H1 (cell line): Measurements from ENCODE around the gene C19orf47. TPM values are rescaled to one million over a fixed set of nuclear protein-coding genes. Genes with fewer than 3 reads are reported as not detected.

Experiments used
- CTCF ChIA-PET: fragments of 300-600 bp; sonication (Branson Sonifier 250); formaldehyde crosslinking; loops from one replicate; lab custom pipeline; 2021; ENCODE audit not compliant: partially characterized antibody; lab: Charles Lee
- POLR2A ChIA-PET: fragments of 300-600 bp; sonication (Branson Sonifier 250); formaldehyde crosslinking; loops from one replicate; lab custom pipeline; 2021; ENCODE audit warnings: inconsistent platforms; ENCODE audit not compliant: partially characterized antibody; lab: Charles Lee
- DNase-seq, 2 experiments: peaks; one replicate each; pipeline versions ENCODE4 v3.0.0 to v3.0.0-alpha.2; 2010 to 2022; ENCODE audit warnings: low spot score in 2 of 2, low read depth in 1 of 2, mixed read lengths in 1 of 2
- FAIRE-seq: peaks from 2 replicates; lab custom pipeline; 2011; peaks lifted over from hg19 to GRCh38; lab: Jason Lieb, UNC
- H2AFZ ChIP-seq: 2 replicates; pipeline ENCODE4 v1.8.1; 2012; ENCODE audit warnings: low read length, inconsistent platforms
- H2AK5ac ChIP-seq: 2 replicates; pipeline ENCODE4 v1.6.1; 2013; ENCODE audit warnings: low read depth, low read length
- H2BK120ac ChIP-seq: replicated peaks from 2 replicates; pipeline ENCODE3; 2013; ENCODE audit warnings: low read depth, low read length, inconsistent platforms
- H2BK12ac ChIP-seq: 2 replicates; pipeline ENCODE4 v1.6.1; 2013; ENCODE audit warnings: low read depth, low read length
- H2BK15ac ChIP-seq: 2 replicates; pipeline ENCODE4 v1.6.1; 2013; ENCODE audit warnings: low read length
- H2BK20ac ChIP-seq: 2 replicates; pipeline ENCODE4 v1.6.1; 2013; ENCODE audit warnings: low read length
- H2BK5ac ChIP-seq: 2 replicates; pipeline ENCODE4 v1.6.1; 2013; ENCODE audit warnings: low read depth, low read length
- H3K14ac ChIP-seq: 2 replicates; pipeline ENCODE4 v1.6.1; 2013; ENCODE audit warnings: inconsistent platforms; ENCODE audit not compliant: insufficient read length
- H3K18ac ChIP-seq: 2 replicates; pipeline ENCODE4 v1.6.1; 2013; ENCODE audit warnings: low read length; ENCODE audit errors: extremely low read depth
- H3K23ac ChIP-seq: 2 replicates; pipeline ENCODE4 v1.6.1; 2013; ENCODE audit warnings: inconsistent platforms; ENCODE audit not compliant: insufficient read length
- H3K23me2 ChIP-seq: 2 replicates; pipeline ENCODE4 v1.6.1; 2013; ENCODE audit warnings: low read depth, low read length
- H3K27ac ChIP-seq: 2 replicates; pipeline ENCODE4 v1.6.1; 2011; ENCODE audit warnings: low read depth, low read length, inconsistent platforms
- H3K27me3 ChIP-seq, 4 experiments: replicated peaks in 1 of 4; 1 replicate in 1 of 4; 2 replicates in 3 of 4; pipeline versions ENCODE4 v1.6.1 to v1.8.1; 2011 to 2013; ENCODE audit warnings: low read length in 3 of 4, mild to moderate bottlenecking in 3 of 4, inconsistent platforms in 2 of 4, mixed read lengths in 2 of 4, moderate library complexity in 1 of 4; ENCODE audit not compliant: control insufficient read depth in 3 of 4, insufficient read depth in 3 of 4; ENCODE audit errors: extremely low read depth in 1 of 4
- H3K36me3 ChIP-seq, 4 experiments: 2 replicates each; pipeline versions ENCODE4 v1.6.1 to v1.8.1; 2011 to 2013; ENCODE audit warnings: mild to moderate bottlenecking in 4 of 4, low read length in 3 of 4, moderate library complexity in 2 of 4, control low read depth in 1 of 4, inconsistent platforms in 1 of 4; ENCODE audit not compliant: insufficient read depth in 4 of 4, control insufficient read depth in 2 of 4
- H3K4ac ChIP-seq: replicated peaks from 2 replicates; pipeline ENCODE3; 2013; ENCODE audit warnings: low read length, low read depth, mixed read lengths, inconsistent platforms; ENCODE audit not compliant: insufficient read length
- H3K4me1 ChIP-seq, 4 experiments: replicated peaks in 1 of 4; 1 replicate in 1 of 4; 2 replicates in 3 of 4; pipeline versions ENCODE4 v1.6.1 to v1.8.1; 2011 to 2013; ENCODE audit warnings: low read length in 3 of 4, inconsistent platforms in 2 of 4, mixed read lengths in 1 of 4; ENCODE audit not compliant: insufficient read depth in 4 of 4, control insufficient read depth in 3 of 4
- H3K4me2 ChIP-seq, 2 experiments: 2 replicates each; pipeline versions ENCODE4 v1.6.1 to v1.8.1; 2011 to 2013; ENCODE audit warnings: low read depth in 2 of 2, low read length in 2 of 2, control low read depth in 1 of 2, inconsistent platforms in 1 of 2, mild to moderate bottlenecking in 1 of 2; ENCODE audit not compliant: insufficient read depth in 1 of 2
- H3K4me3 ChIP-seq, 4 experiments: fragments of 200-600, 300-600 bp in 1 of 4; sonication (generic), shearing (Covaris generic), sonication (Bioruptor Twin) in 1 of 4; 2 replicates each; pipeline versions ENCODE4 v1.5.1 to v1.8.1; 2011 to 2016; ENCODE audit warnings: low read length in 4 of 4, low read depth in 3 of 4, control low read depth in 2 of 4, inconsistent platforms in 2 of 4, mild to moderate bottlenecking in 2 of 4, mixed read lengths in 1 of 4, moderate library complexity in 1 of 4; ENCODE audit not compliant: insufficient read depth in 2 of 4; ENCODE audit errors: extremely low read depth in 1 of 4
- H3K56ac ChIP-seq: replicated peaks from 2 replicates; pipeline ENCODE3; 2013; ENCODE audit warnings: low read depth, mild to moderate bottlenecking, mixed read lengths, low read length, inconsistent platforms; ENCODE audit not compliant: insufficient read length
- H3K79me1 ChIP-seq: 2 replicates; pipeline ENCODE4 v1.6.1; 2013; ENCODE audit warnings: low read depth, low read length, control low read depth
- H3K79me2 ChIP-seq, 2 experiments: 2 replicates each; pipeline versions ENCODE4 v1.6.1 to v1.8.1; 2012 to 2013; ENCODE audit warnings: low read length in 2 of 2, mild to moderate bottlenecking in 2 of 2, inconsistent platforms in 1 of 2; ENCODE audit not compliant: insufficient read depth in 2 of 2, control insufficient read depth in 1 of 2
- H3K9ac ChIP-seq, 4 experiments: replicated peaks in 1 of 4; 1 replicate in 1 of 4; 2 replicates in 3 of 4; pipeline versions ENCODE4 v1.6.1 to v1.8.1; 2011 to 2013; ENCODE audit warnings: low read depth in 3 of 4, low read length in 3 of 4, control low read depth in 2 of 4, mild to moderate bottlenecking in 2 of 4, moderate library complexity in 2 of 4, inconsistent platforms in 1 of 4; ENCODE audit errors: extremely low read depth in 1 of 4
- H3K9me3 ChIP-seq, 2 experiments: 2 replicates each; pipeline versions ENCODE4 v1.6.1 to v1.8.1; 2012 to 2013; ENCODE audit warnings: mild to moderate bottlenecking in 2 of 2, moderate library complexity in 2 of 2, control low read depth in 1 of 2, inconsistent platforms in 1 of 2, low read depth in 1 of 2, low read length in 1 of 2, mixed read lengths in 1 of 2; ENCODE audit not compliant: insufficient read depth in 2 of 2
- H4K20me1 ChIP-seq, 2 experiments: replicated peaks in 1 of 2; 2 replicates each; pipeline versions ENCODE3 to v1.8.1; 2011 to 2013; ENCODE audit warnings: inconsistent platforms in 2 of 2, low read length in 2 of 2, mild to moderate bottlenecking in 1 of 2; ENCODE audit not compliant: insufficient read depth in 2 of 2, control insufficient read depth in 1 of 2
- H4K5ac ChIP-seq: 2 replicates; pipeline ENCODE4 v1.6.1; 2013; ENCODE audit warnings: low read length, low read depth, mixed read lengths, inconsistent platforms; ENCODE audit not compliant: insufficient read length
- H4K8ac ChIP-seq: 2 replicates; pipeline ENCODE4 v1.8.0; 2013; ENCODE audit warnings: mild to moderate bottlenecking, moderate library complexity, low read length, inconsistent platforms; ENCODE audit not compliant: insufficient read depth; ENCODE audit errors: extremely low read depth
- H4K91ac ChIP-seq: replicated peaks from 2 replicates; pipeline ENCODE3; 2013; ENCODE audit warnings: low read length, mixed read lengths, inconsistent platforms; ENCODE audit not compliant: insufficient read length
- ATF2 ChIP-seq: IDR thresholded peaks from 2 replicates; pipeline ENCODE4 v1.6.1; 2012; ENCODE audit warnings: low read length, inconsistent platforms
- CHD2 ChIP-seq: IDR thresholded peaks from 2 replicates; pipeline ENCODE4 v1.6.1; 2012; ENCODE audit warnings: low read length, improper control_type of control experiment
- CTBP2 ChIP-seq: IDR thresholded peaks from 2 replicates; pipeline ENCODE4 v1.7.0; 2011; ENCODE audit warnings: borderline replicate concordance, mild to moderate bottlenecking, moderate library complexity, mixed read lengths, low read length; ENCODE audit not compliant: insufficient read depth, insufficient read length
- E2F6 ChIP-seq: IDR thresholded peaks from 2 replicates; pipeline ENCODE4 v1.6.1; 2012; ENCODE audit warnings: inconsistent platforms
- FOSL1 ChIP-seq: IDR thresholded peaks from 2 replicates; pipeline ENCODE4 v1.6.1; 2011; ENCODE audit warnings: mild to moderate bottlenecking, low read depth, low read length, moderate library complexity; ENCODE audit not compliant: insufficient read depth
- JUN ChIP-seq: IDR thresholded peaks from 2 replicates; pipeline ENCODE4 v1.6.1; 2011; ENCODE audit warnings: low read depth, mild to moderate bottlenecking, improper control_type of control experiment, low read length
- POLR2AphosphoS5 ChIP-seq: IDR thresholded peaks from 2 replicates; pipeline ENCODE4 v1.6.1; 2011; ENCODE audit warnings: low read depth, low read length
- SAP30 ChIP-seq: fragments of 300-600 bp; sonication (generic); IDR thresholded peaks from 2 replicates; pipeline ENCODE4 v1.7.1; 2012; ENCODE audit warnings: low read length, moderate library complexity, mild to moderate bottlenecking, inconsistent platforms; ENCODE audit not compliant: insufficient read depth, insufficient replicate concordance
- SIN3A ChIP-seq, 2 experiments: IDR thresholded peaks in 1 of 2; conservative IDR thresholded peaks in 1 of 2; 2 replicates each; pipeline ENCODE4 v1.6.1; 2011 to 2012; ENCODE audit warnings: low read length in 2 of 2, improper control_type of control experiment in 1 of 2, low read depth in 1 of 2, mild to moderate bottlenecking in 1 of 2
- SUZ12 ChIP-seq: fragments of 200-600 bp; sonication (generic); IDR thresholded peaks from 2 replicates; pipeline ENCODE4 v1.6.1; 2012; ENCODE audit warnings: mild to moderate bottlenecking, inconsistent platforms, low read length, moderate library complexity, mixed read lengths
- TAF1 ChIP-seq: IDR thresholded peaks from 2 replicates; pipeline ENCODE4 v1.6.1; 2011; ENCODE audit warnings: mild to moderate bottlenecking, low read depth, low read length
- WGBS, 2 experiments: shearing (Covaris generic) in 1 of 2; methylation state at CpG; one replicate each; pipeline versions ENCODE4 v1.1.6 to v1.1.7; 2013 to 2015; ENCODE audit warnings: low lambda C conversion rate in 2 of 2, mixed read lengths in 2 of 2, inconsistent platforms in 1 of 2, low coverage in 1 of 2, missing lambda C conversion rate in 1 of 2; ENCODE audit not compliant: insufficient replicate concordance in 2 of 2, insufficient coverage in 1 of 2, insufficient read length in 1 of 2; ENCODE audit errors: extremely low coverage in 1 of 2, missing lambda C conversion rate in 1 of 2; 5-methylcytosine and 5-hydroxymethylcytosine counted together
- polyA plus RNA-seq, 7 experiments: library from polyadenylated mRNA; depleted of rRNA in 3 of 7; stranded (reverse) in 5 of 7; unstranded in 2 of 7; fragments of >200 nt in 5 of 7; fragments of 200-250 nt in 2 of 7; gene quantifications; 1 replicate in 5 of 7; 2 replicates in 1 of 7; 4 replicates in 1 of 7; pipeline versions ENCODE4 v1.2.1 to v1.2.3, GENCODE V29; 2011 to 2013; ENCODE audit warnings: missing spikeins in 2 of 7, mixed read lengths in 2 of 7
- total RNA-seq: library from RNA; stranded (reverse); fragmentation: NEBNext Ultra II Directional; extraction: Animal tissue kit (Norgen Biotek cat#: 25700); gene quantifications from 2 replicates; pipeline ENCODE4 v1.2.1, GENCODE V29; 2021

Gene C19orf47
- total and polyA plus RNA-seq, 2 of the 8 experiments (the other 6 are each of a cell fraction or from before 2014, with no cell fraction given): 17.8 to 27.3 TPM

- H4K8ac ChIP-seq: no peak overlapping the region
- POLR2A ChIA-PET: interaction anchor here (0.9 to 1.4 kb wide), 2 partner anchors 8 to 15 kb away, joined by 3 to 6 read pairs; no protein-coding TSS in a partner anchor
- no peak overlapping the region for H2AFZ ChIP-seq
- 95% methylated on average over 7 of the region's 7 CpGs; no CpG with 5 or more reads in 1 of the 2 experiments for WGBS, 2 experiments
- H3K9ac ChIP-seq: no peak overlapping the region
- H3K4me2 ChIP-seq: no peak overlapping the region
- H3K18ac ChIP-seq: no peak overlapping the region
- no peak overlapping the region for H3K27ac ChIP-seq
- no peak overlapping the region for H3K56ac ChIP-seq
- no peak overlapping the region for H2AK5ac ChIP-seq
- H3K9me3 ChIP-seq: no peaks in the 10 kb centered on the region
- no peaks in the 10 kb centered on the region for H3K27me3 ChIP-seq
- no peak overlapping the region for H2BK20ac ChIP-seq
- no peak overlapping the region for H2BK12ac ChIP-seq
- H3K14ac ChIP-seq: no peak overlapping the region
- CTCF ChIA-PET: interaction anchor here (1.1 kb wide), 1 partner anchor 69 kb away, joined by 3 read pairs; no protein-coding TSS in a partner anchor
- H2BK5ac ChIP-seq: no peak overlapping the region
- no peaks in the 10 kb centered on the region for H3K79me2 ChIP-seq
- DNase-seq (no peak), FAIRE-seq (no peak)
- no peak overlapping the region for H3K4me3 ChIP-seq
- H3K4ac ChIP-seq: no peak overlapping the region
- H2BK120ac ChIP-seq: no peak overlapping the region
- no peaks in the 10 kb centered on the region for H3K23me2 ChIP-seq
- H4K5ac ChIP-seq: no peak overlapping the region
- H4K91ac ChIP-seq: no peak overlapping the region
- no peak overlapping the region for H3K23ac ChIP-seq
- peaks cover 0 to 6% of the 10 kb centered on the region in 2 experiments for H4K20me1 ChIP-seq
- H3K4me1 ChIP-seq: no peaks in the 10 kb centered on the region
- H2BK15ac ChIP-seq: no peak overlapping the region
- no peaks in the 10 kb centered on the region for H3K79me1 ChIP-seq
- peaks cover 11 to 57% (median 29%) of the 10 kb centered on the region in 4 experiments for H3K36me3 ChIP-seq
- TF ChIP-seq TAF1 (no peak), FOSL1 (no peak), CHD2 (no peak), JUN (no peak), SAP30 (no peak), POLR2AphosphoS5 (no peak), SUZ12 (no peak), SIN3A (conservative IDR thresholded peaks at IDR 0.05 in 1 of 2, IDR thresholded peaks at IDR 0.05 in 1 of 2; ENCODE audit: low read depth in 1 of 2, low read length in 2 of 2) (no peak), E2F6 (no peak), ATF2 (no peak), CTBP2 (no peak)
These were observed 25.9 kb upstream of the C19orf47 start for GRCh38 chr19:40374084-40374483.
